Activated naive CD4-positive, alpha-beta T cell treated with anti-CD3 and anti-CD28 coated beads for 36 hours (primary cell): ENCODE results near the gene CELSR1. TPM values are rescaled to one million over a fixed set of nuclear protein-coding genes. Genes with fewer than 3 reads are reported as not detected.

Source experiments
- CTCF ChIA-PET: fragments of 350-600 bp; sonication (Branson Sonifier 250); formaldehyde crosslinking; loops from one replicate; lab custom pipeline; 2021; ENCODE audit warnings: antibody characterized with exemption; lab: Charles Lee
- DNase-seq: peaks from one replicate; pipeline ENCODE4 v3.0.0-alpha.2; 2020
- H3K27ac Mint-ChIP-seq: one replicate; pipeline ENCODE4 v1.8.0; 2021; ENCODE audit warnings: mild to moderate bottlenecking, mixed read lengths
- H3K27me3 Mint-ChIP-seq: one replicate; pipeline ENCODE4 v1.8.0; 2021; ENCODE audit warnings: low read depth, mixed read lengths
- H3K36me3 Mint-ChIP-seq: one replicate; pipeline ENCODE4 v1.8.0; 2021; ENCODE audit warnings: low read depth, mixed read lengths
- H3K4me1 Mint-ChIP-seq: one replicate; pipeline ENCODE4 v1.8.0; 2021; ENCODE audit warnings: low read depth, mixed read lengths
- H3K4me3 Mint-ChIP-seq: one replicate; pipeline ENCODE4 v1.8.0; 2021; ENCODE audit warnings: mild to moderate bottlenecking, moderate library complexity, mixed read lengths
- H3K9me3 Mint-ChIP-seq: one replicate; pipeline ENCODE4 v1.8.0; 2021; ENCODE audit warnings: mixed read lengths
- intact Hi-C: fragments of 100-400 bp; cut with micrococcal nuclease; formaldehyde crosslinking; loops from one replicate; pipeline ENCODE4 v1.15.1; 2023
- total RNA-seq, 2 experiments: library from RNA; stranded (reverse); gene quantifications; one replicate each; pipeline ENCODE4 v1.2.3, GENCODE V29; 2021

The CELSR1 gene
- total RNA-seq, 2 experiments from 2014 or later = 0.17 to 0.25 TPM

- intact Hi-C loops = no loop called here
- no peaks in the 10 kb centered on the region for H3K9me3 Mint-ChIP-seq
- peaks cover 3% of the 10 kb centered on the region for H3K4me1 Mint-ChIP-seq
- H3K36me3 Mint-ChIP-seq = no peaks in the 10 kb centered on the region
- CTCF ChIA-PET = interaction anchor here (1.2 kb wide), 1 partner anchor 21 kb away, joined by 4 read pairs; no protein-coding TSS in a partner anchor
- H3K27ac Mint-ChIP-seq = no peak overlapping the region
- H3K27me3 Mint-ChIP-seq = no peaks in the 10 kb centered on the region
- no peak overlapping the region for H3K4me3 Mint-ChIP-seq
- no peak for DNase-seq
Measured at GRCh38 chr22:46389081-46389480, 148.3 kb downstream of the CELSR1 start.

- Mint-ChIP-seq H3K9me3 (no peaks in the 10 kb centered on the region), H3K36me3 (no peaks in the 10 kb centered on the region), H3K27ac (no peak overlapping the region), H3K27me3 (no peaks in the 10 kb centered on the region), H3K4me1 (no peaks in the 10 kb centered on the region), H3K4me3 (no peak overlapping the region)
- DNase-seq = no peak
- intact Hi-C loops = no loop called here
- CTCF ChIA-PET = no interaction called here
Measured at GRCh38 chr22:46388647-46389046, 148.8 kb downstream of the CELSR1 start.

GRCh38 chr22:46387748-46388147 is 149.7 kb downstream of the CELSR1 start:
- no peaks in the 10 kb centered on the region for H3K27me3 Mint-ChIP-seq
- no peaks in the 10 kb centered on the region for H3K9me3 Mint-ChIP-seq
- intact Hi-C loops = no loop called here
- no peaks in the 10 kb centered on the region for H3K4me1 Mint-ChIP-seq
- CTCF ChIA-PET = no interaction called here
- no peak for DNase-seq
- H3K4me3 Mint-ChIP-seq = no peak overlapping the region
- H3K36me3 Mint-ChIP-seq = no peaks in the 10 kb centered on the region
- no peak overlapping the region for H3K27ac Mint-ChIP-seq

- intact Hi-C loops = no loop called here
- Mint-ChIP-seq H3K27ac (no peak overlapping the region), H3K4me3 (no peak overlapping the region), H3K27me3 (no peaks in the 10 kb centered on the region), H3K9me3 (no peaks in the 10 kb centered on the region), H3K4me1 (no peaks in the 10 kb centered on the region), H3K36me3 (no peaks in the 10 kb centered on the region)
- no peak for DNase-seq
- CTCF ChIA-PET = interaction anchor here (0.7 kb wide), 1 partner anchor 391 kb away, joined by 3 read pairs; no protein-coding TSS in a partner anchor
Measured at GRCh38 chr22:46386312-46386711, 151.1 kb downstream of the CELSR1 start.

- CTCF ChIA-PET = no interaction called here
- H3K27me3 Mint-ChIP-seq = no peaks in the 10 kb centered on the region
- H3K4me3 Mint-ChIP-seq = no peak overlapping the region
- intact Hi-C loops = no loop called here
- H3K9me3 Mint-ChIP-seq = no peaks in the 10 kb centered on the region
- H3K27ac Mint-ChIP-seq = no peak overlapping the region
- H3K36me3 Mint-ChIP-seq = no peaks in the 10 kb centered on the region
- no peak for DNase-seq
- H3K4me1 Mint-ChIP-seq = no peaks in the 10 kb centered on the region
Measured at GRCh38 chr22:46382524-46382923, 154.9 kb downstream of the CELSR1 start.

- DNase-seq = no peak
- H3K36me3 Mint-ChIP-seq = no peaks in the 10 kb centered on the region
- H3K27ac Mint-ChIP-seq = no peak overlapping the region
- H3K9me3 Mint-ChIP-seq = peaks cover 5% of the 10 kb centered on the region
- intact Hi-C loops = no loop called here
- CTCF ChIA-PET = interaction anchor here (1.1 kb wide), 1 partner anchor 14 kb away, joined by 4 read pairs; no protein-coding TSS in a partner anchor
- H3K27me3 Mint-ChIP-seq = no peaks in the 10 kb centered on the region
- no peaks in the 10 kb centered on the region for H3K4me1 Mint-ChIP-seq
- no peak overlapping the region for H3K4me3 Mint-ChIP-seq
Measured at GRCh38 chr22:46381731-46382130, 155.7 kb downstream of the CELSR1 start.

- H3K27ac Mint-ChIP-seq = no peak overlapping the region
- intact Hi-C loops = no loop called here
- H3K27me3 Mint-ChIP-seq = no peaks in the 10 kb centered on the region
- H3K4me3 Mint-ChIP-seq = no peak overlapping the region
- no peaks in the 10 kb centered on the region for H3K4me1 Mint-ChIP-seq
- no peak for DNase-seq
- H3K36me3 Mint-ChIP-seq = no peaks in the 10 kb centered on the region
- H3K9me3 Mint-ChIP-seq = peaks cover 9% of the 10 kb centered on the region
- CTCF ChIA-PET = interaction anchor here (1.1 kb wide), 1 partner anchor 14 kb away, joined by 4 read pairs; no protein-coding TSS in a partner anchor
Measured at GRCh38 chr22:46381142-46381541, 156.3 kb downstream of the CELSR1 start.

GRCh38 chr22:46380581-46380980 is 156.8 kb downstream of the CELSR1 start:
- Mint-ChIP-seq H3K27ac (no peak overlapping the region), H3K9me3 (peaks cover 15% of the 10 kb centered on the region)
- CTCF ChIA-PET = interaction anchor here (1.1 kb wide), 1 partner anchor 13 kb away, joined by 4 read pairs; no protein-coding TSS in a partner anchor

GRCh38 chr22:46380069-46380468 is 157.4 kb downstream of the CELSR1 start:
- peaks cover 15% of the 10 kb centered on the region for H3K9me3 Mint-ChIP-seq
- no peaks in the 10 kb centered on the region for H3K36me3 Mint-ChIP-seq
- peaks cover 3% of the 10 kb centered on the region for H3K27me3 Mint-ChIP-seq
- H3K27ac Mint-ChIP-seq = no peak overlapping the region
- H3K4me3 Mint-ChIP-seq = no peak overlapping the region
- CTCF ChIA-PET = no interaction called here
- DNase-seq = no peak
- peaks cover 3% of the 10 kb centered on the region for H3K4me1 Mint-ChIP-seq
- intact Hi-C loops = no loop called here

More at GRCh38 chr22:46380581-46380980, 156.8 kb downstream of the CELSR1 start:
- no peak for DNase-seq
- Mint-ChIP-seq H3K27me3 (no peaks in the 10 kb centered on the region), H3K4me3 (no peak overlapping the region), H3K36me3 (no peaks in the 10 kb centered on the region), H3K4me1 (no peaks in the 10 kb centered on the region)
- intact Hi-C loops = no loop called here

GRCh38 chr22:46379066-46379930 is 158.1 kb downstream of the CELSR1 start:
- intact Hi-C loops = no loop called here
- Mint-ChIP-seq H3K36me3 (no peaks in the 10 kb centered on the region), H3K4me3 (no peak overlapping the region), H3K27me3 (peaks cover 4% of the 10 kb centered on the region), H3K27ac (no peak overlapping the region), H3K9me3 (peaks cover 15% of the 10 kb centered on the region), H3K4me1 (peaks cover 6% of the 10 kb centered on the region)
- CTCF ChIA-PET = no interaction called here
- DNase-seq = no peak

GRCh38 chr22:46378426-46379065 is 158.9 kb downstream of the CELSR1 start:
- CTCF ChIA-PET = no interaction called here
- H3K4me1 Mint-ChIP-seq = peaks cover 14% of the 10 kb centered on the region
- H3K9me3 Mint-ChIP-seq = peaks cover 15% of the 10 kb centered on the region
- no peak overlapping the region for H3K4me3 Mint-ChIP-seq
- H3K27me3 Mint-ChIP-seq = peaks cover 8% of the 10 kb centered on the region
- no peak for DNase-seq
- no peak overlapping the region for H3K27ac Mint-ChIP-seq
- H3K36me3 Mint-ChIP-seq = no peaks in the 10 kb centered on the region
- intact Hi-C loops = no loop called here

- intact Hi-C loops = no loop called here
- peaks cover 15% of the 10 kb centered on the region for H3K9me3 Mint-ChIP-seq
- no peak overlapping the region for H3K27ac Mint-ChIP-seq
- H3K36me3 Mint-ChIP-seq = no peaks in the 10 kb centered on the region
- no peak overlapping the region for H3K4me3 Mint-ChIP-seq
- H3K4me1 Mint-ChIP-seq = peaks cover 18% of the 10 kb centered on the region
- CTCF ChIA-PET = no interaction called here
- H3K27me3 Mint-ChIP-seq = peaks cover 11% of the 10 kb centered on the region
- DNase-seq = no peak
Measured at GRCh38 chr22:46377525-46378425, 159.6 kb downstream of the CELSR1 start.
